H1 (cell line): ENCODE measurements around the gene SCG2. TPM values are rescaled to one million over a fixed set of nuclear protein-coding genes. Genes with fewer than 3 reads are reported as not detected.

Experiments
- CTCF ChIA-PET: fragments of 300-600 bp; sonication (Branson Sonifier 250); formaldehyde crosslinking; loops from one replicate; lab custom pipeline; 2021; ENCODE audit not compliant: partially characterized antibody; lab: Charles Lee
- POLR2A ChIA-PET: fragments of 300-600 bp; sonication (Branson Sonifier 250); formaldehyde crosslinking; loops from one replicate; lab custom pipeline; 2021; ENCODE audit warnings: inconsistent platforms; ENCODE audit not compliant: partially characterized antibody; lab: Charles Lee
- DNase-seq, 2 experiments: peaks; one replicate each; pipeline versions ENCODE4 v3.0.0 to v3.0.0-alpha.2; 2010 to 2022; ENCODE audit warnings: low spot score in 2 of 2, low read depth in 1 of 2, mixed read lengths in 1 of 2
- FAIRE-seq: peaks from 2 replicates; lab custom pipeline; 2011; peaks lifted over from hg19 to GRCh38; lab: Jason Lieb, UNC
- H2AFZ ChIP-seq: 2 replicates; pipeline ENCODE4 v1.8.1; 2012; ENCODE audit warnings: low read length, inconsistent platforms
- H2AK5ac ChIP-seq: 2 replicates; pipeline ENCODE4 v1.6.1; 2013; ENCODE audit warnings: low read depth, low read length
- H2BK120ac ChIP-seq: replicated peaks from 2 replicates; pipeline ENCODE3; 2013; ENCODE audit warnings: low read depth, low read length, inconsistent platforms
- H2BK12ac ChIP-seq: 2 replicates; pipeline ENCODE4 v1.6.1; 2013; ENCODE audit warnings: low read depth, low read length
- H2BK15ac ChIP-seq: 2 replicates; pipeline ENCODE4 v1.6.1; 2013; ENCODE audit warnings: low read length
- H2BK20ac ChIP-seq: 2 replicates; pipeline ENCODE4 v1.6.1; 2013; ENCODE audit warnings: low read length
- H2BK5ac ChIP-seq: 2 replicates; pipeline ENCODE4 v1.6.1; 2013; ENCODE audit warnings: low read depth, low read length
- H3K14ac ChIP-seq: 2 replicates; pipeline ENCODE4 v1.6.1; 2013; ENCODE audit warnings: inconsistent platforms; ENCODE audit not compliant: insufficient read length
- H3K18ac ChIP-seq: 2 replicates; pipeline ENCODE4 v1.6.1; 2013; ENCODE audit warnings: low read length; ENCODE audit errors: extremely low read depth
- H3K23ac ChIP-seq: 2 replicates; pipeline ENCODE4 v1.6.1; 2013; ENCODE audit warnings: inconsistent platforms; ENCODE audit not compliant: insufficient read length
- H3K23me2 ChIP-seq: 2 replicates; pipeline ENCODE4 v1.6.1; 2013; ENCODE audit warnings: low read depth, low read length
- H3K27ac ChIP-seq: 2 replicates; pipeline ENCODE4 v1.6.1; 2011; ENCODE audit warnings: low read depth, low read length, inconsistent platforms
- H3K27me3 ChIP-seq, 4 experiments: replicated peaks in 1 of 4; 1 replicate in 1 of 4; 2 replicates in 3 of 4; pipeline versions ENCODE4 v1.6.1 to v1.8.1; 2011 to 2013; ENCODE audit warnings: low read length in 3 of 4, mild to moderate bottlenecking in 3 of 4, inconsistent platforms in 2 of 4, mixed read lengths in 2 of 4, moderate library complexity in 1 of 4; ENCODE audit not compliant: control insufficient read depth in 3 of 4, insufficient read depth in 3 of 4; ENCODE audit errors: extremely low read depth in 1 of 4
- H3K36me3 ChIP-seq, 4 experiments: 2 replicates each; pipeline versions ENCODE4 v1.6.1 to v1.8.1; 2011 to 2013; ENCODE audit warnings: mild to moderate bottlenecking in 4 of 4, low read length in 3 of 4, moderate library complexity in 2 of 4, control low read depth in 1 of 4, inconsistent platforms in 1 of 4; ENCODE audit not compliant: insufficient read depth in 4 of 4, control insufficient read depth in 2 of 4
- H3K4ac ChIP-seq: replicated peaks from 2 replicates; pipeline ENCODE3; 2013; ENCODE audit warnings: low read length, low read depth, mixed read lengths, inconsistent platforms; ENCODE audit not compliant: insufficient read length
- H3K4me1 ChIP-seq, 4 experiments: replicated peaks in 1 of 4; 1 replicate in 1 of 4; 2 replicates in 3 of 4; pipeline versions ENCODE4 v1.6.1 to v1.8.1; 2011 to 2013; ENCODE audit warnings: low read length in 3 of 4, inconsistent platforms in 2 of 4, mixed read lengths in 1 of 4; ENCODE audit not compliant: insufficient read depth in 4 of 4, control insufficient read depth in 3 of 4
- H3K4me2 ChIP-seq, 2 experiments: 2 replicates each; pipeline versions ENCODE4 v1.6.1 to v1.8.1; 2011 to 2013; ENCODE audit warnings: low read depth in 2 of 2, low read length in 2 of 2, control low read depth in 1 of 2, inconsistent platforms in 1 of 2, mild to moderate bottlenecking in 1 of 2; ENCODE audit not compliant: insufficient read depth in 1 of 2
- H3K4me3 ChIP-seq, 4 experiments: fragments of 200-600, 300-600 bp in 1 of 4; sonication (generic), shearing (Covaris generic), sonication (Bioruptor Twin) in 1 of 4; 2 replicates each; pipeline versions ENCODE4 v1.5.1 to v1.8.1; 2011 to 2016; ENCODE audit warnings: low read length in 4 of 4, low read depth in 3 of 4, control low read depth in 2 of 4, inconsistent platforms in 2 of 4, mild to moderate bottlenecking in 2 of 4, mixed read lengths in 1 of 4, moderate library complexity in 1 of 4; ENCODE audit not compliant: insufficient read depth in 2 of 4; ENCODE audit errors: extremely low read depth in 1 of 4
- H3K56ac ChIP-seq: replicated peaks from 2 replicates; pipeline ENCODE3; 2013; ENCODE audit warnings: low read depth, mild to moderate bottlenecking, mixed read lengths, low read length, inconsistent platforms; ENCODE audit not compliant: insufficient read length
- H3K79me1 ChIP-seq: 2 replicates; pipeline ENCODE4 v1.6.1; 2013; ENCODE audit warnings: low read depth, low read length, control low read depth
- H3K79me2 ChIP-seq, 2 experiments: 2 replicates each; pipeline versions ENCODE4 v1.6.1 to v1.8.1; 2012 to 2013; ENCODE audit warnings: low read length in 2 of 2, mild to moderate bottlenecking in 2 of 2, inconsistent platforms in 1 of 2; ENCODE audit not compliant: insufficient read depth in 2 of 2, control insufficient read depth in 1 of 2
- H3K9ac ChIP-seq, 4 experiments: replicated peaks in 1 of 4; 1 replicate in 1 of 4; 2 replicates in 3 of 4; pipeline versions ENCODE4 v1.6.1 to v1.8.1; 2011 to 2013; ENCODE audit warnings: low read depth in 3 of 4, low read length in 3 of 4, control low read depth in 2 of 4, mild to moderate bottlenecking in 2 of 4, moderate library complexity in 2 of 4, inconsistent platforms in 1 of 4; ENCODE audit errors: extremely low read depth in 1 of 4
- H3K9me3 ChIP-seq, 2 experiments: 2 replicates each; pipeline versions ENCODE4 v1.6.1 to v1.8.1; 2012 to 2013; ENCODE audit warnings: mild to moderate bottlenecking in 2 of 2, moderate library complexity in 2 of 2, control low read depth in 1 of 2, inconsistent platforms in 1 of 2, low read depth in 1 of 2, low read length in 1 of 2, mixed read lengths in 1 of 2; ENCODE audit not compliant: insufficient read depth in 2 of 2
- H4K20me1 ChIP-seq, 2 experiments: replicated peaks in 1 of 2; 2 replicates each; pipeline versions ENCODE3 to v1.8.1; 2011 to 2013; ENCODE audit warnings: inconsistent platforms in 2 of 2, low read length in 2 of 2, mild to moderate bottlenecking in 1 of 2; ENCODE audit not compliant: insufficient read depth in 2 of 2, control insufficient read depth in 1 of 2
- H4K5ac ChIP-seq: 2 replicates; pipeline ENCODE4 v1.6.1; 2013; ENCODE audit warnings: low read length, low read depth, mixed read lengths, inconsistent platforms; ENCODE audit not compliant: insufficient read length
- H4K8ac ChIP-seq: 2 replicates; pipeline ENCODE4 v1.8.0; 2013; ENCODE audit warnings: mild to moderate bottlenecking, moderate library complexity, low read length, inconsistent platforms; ENCODE audit not compliant: insufficient read depth; ENCODE audit errors: extremely low read depth
- H4K91ac ChIP-seq: replicated peaks from 2 replicates; pipeline ENCODE3; 2013; ENCODE audit warnings: low read length, mixed read lengths, inconsistent platforms; ENCODE audit not compliant: insufficient read length
- ATF3 ChIP-seq: IDR thresholded peaks from 2 replicates; pipeline ENCODE4 v1.6.1; 2011; ENCODE audit warnings: low read depth, mild to moderate bottlenecking, low read length; ENCODE audit not compliant: insufficient read depth
- CBX8 ChIP-seq: fragments of 300-800, 300-1000 bp; sonication (generic); IDR thresholded peaks from 2 replicates; pipeline ENCODE4 v1.7.1; 2016; ENCODE audit warnings: low read depth, low read length, borderline replicate concordance
- EGR1 ChIP-seq: IDR thresholded peaks from 2 replicates; pipeline ENCODE4 v1.6.1; 2011; ENCODE audit warnings: low read depth, low read length, borderline replicate concordance
- EZH2 ChIP-seq: fragments of 200-600 bp; sonication (generic); IDR thresholded peaks from 2 replicates; pipeline ENCODE4 v1.7.1; 2012; ENCODE audit warnings: low read depth, mild to moderate bottlenecking, moderate library complexity, low read length, inconsistent platforms; ENCODE audit not compliant: severe bottlenecking
- GABPA ChIP-seq: IDR thresholded peaks from 2 replicates; pipeline ENCODE4 v1.6.1; 2011; ENCODE audit warnings: mild to moderate bottlenecking, low read length, moderate library complexity, borderline replicate concordance; ENCODE audit not compliant: insufficient read depth
- KDM4A ChIP-seq: IDR thresholded peaks from one replicate; pipeline ENCODE4 v1.7.1; 2012; ENCODE audit warnings: low read depth, mild to moderate bottlenecking, moderate library complexity, low read length, inconsistent platforms; ENCODE audit not compliant: severe bottlenecking
- WGBS, 2 experiments: shearing (Covaris generic) in 1 of 2; methylation state at CpG; one replicate each; pipeline versions ENCODE4 v1.1.6 to v1.1.7; 2013 to 2015; ENCODE audit warnings: low lambda C conversion rate in 2 of 2, mixed read lengths in 2 of 2, inconsistent platforms in 1 of 2, low coverage in 1 of 2, missing lambda C conversion rate in 1 of 2; ENCODE audit not compliant: insufficient replicate concordance in 2 of 2, insufficient coverage in 1 of 2, insufficient read length in 1 of 2; ENCODE audit errors: extremely low coverage in 1 of 2, missing lambda C conversion rate in 1 of 2; 5-methylcytosine and 5-hydroxymethylcytosine counted together
- polyA plus RNA-seq, 7 experiments: library from polyadenylated mRNA; depleted of rRNA in 3 of 7; stranded (reverse) in 5 of 7; unstranded in 2 of 7; fragments of >200 nt in 5 of 7; fragments of 200-250 nt in 2 of 7; gene quantifications; 1 replicate in 5 of 7; 2 replicates in 1 of 7; 4 replicates in 1 of 7; pipeline versions ENCODE4 v1.2.1 to v1.2.3, GENCODE V29; 2011 to 2013; ENCODE audit warnings: missing spikeins in 2 of 7, mixed read lengths in 2 of 7
- total RNA-seq: library from RNA; stranded (reverse); fragmentation: NEBNext Ultra II Directional; extraction: Animal tissue kit (Norgen Biotek cat#: 25700); gene quantifications from 2 replicates; pipeline ENCODE4 v1.2.1, GENCODE V29; 2021

SCG2 gene
- total and polyA plus RNA-seq, 2 of the 8 experiments (the other 6 are each of a cell fraction or from before 2014, with no cell fraction given): 0.54 to 1.0 TPM

DNA sequence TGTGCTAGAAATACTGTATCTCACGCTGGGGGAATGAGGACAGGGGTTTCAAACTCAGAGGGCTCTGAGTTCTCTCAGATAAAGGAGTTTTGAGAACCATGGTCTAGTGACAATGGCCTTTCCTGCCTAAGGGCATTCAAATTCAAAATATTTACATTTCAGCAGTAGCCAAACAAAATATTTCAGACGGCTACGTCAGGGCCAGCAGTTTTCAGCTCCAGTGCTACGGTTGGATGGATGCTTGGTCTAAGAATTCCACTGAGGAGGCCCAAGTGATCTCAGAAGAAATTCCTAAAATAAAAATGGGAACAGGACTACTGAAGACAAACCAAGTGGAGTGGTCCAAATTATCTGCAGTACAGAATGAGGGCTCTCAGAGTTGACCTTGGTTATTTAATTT lies 41.1 kb upstream of the SCG2 start:
- Histone ChIP-seq H4K91ac (no peak overlapping the region), H3K27ac (no peak overlapping the region), H3K9me3 (peaks cover 0 to 8% of the 10 kb centered on the region in 2 experiments; a peak in 3 of 4 replicates), H3K14ac (no peak overlapping the region), H2BK12ac (no peak overlapping the region), H3K27me3 (no peaks in the 10 kb centered on the region), H2BK20ac (no peak overlapping the region), H3K4me2 (no peak overlapping the region), H3K79me1 (no peaks in the 10 kb centered on the region; the same call in 1 of the 2 replicates), H2BK120ac (no peak overlapping the region), H4K5ac (no peak overlapping the region), H4K8ac (no peak overlapping the region), H3K36me3 (no peaks in the 10 kb centered on the region; a peak in 2 of 8 replicates), H2BK5ac (no peak overlapping the region), H3K23ac (no peak overlapping the region), H3K4ac (no peak overlapping the region), H3K79me2 (no peaks in the 10 kb centered on the region), H2AFZ (no peak overlapping the region), H2BK15ac (no peak overlapping the region), H3K18ac (no peak overlapping the region), H3K56ac (no peak overlapping the region), H3K23me2 (no peaks in the 10 kb centered on the region), H3K4me1 (peaks cover 0 to 6% (median 3%) of the 10 kb centered on the region in 4 experiments; a peak in 2 of 7 replicates), H4K20me1 (no peaks in the 10 kb centered on the region), H3K4me3 (no peak overlapping the region), H2AK5ac (no peak overlapping the region), H3K9ac (no peak overlapping the region)
- no peak for FAIRE-seq
- DNase-seq: no peak
- ChIA-PET CTCF (interaction anchor here (0.9 to 1.9 kb wide), 3 partner anchors 86 to 140 kb away, joined by 3 to 4 read pairs (median 3); no protein-coding TSS in a partner anchor), POLR2A (no interaction called here)
- 66% methylated on average over 4 of the region's 4 CpGs; no CpG with 5 or more reads in 1 of the 2 experiments for WGBS, 2 experiments
- TF ChIP-seq EGR1 (no peak), CBX8 (no peak), GABPA (no peak), ATF3 (no peak), KDM4A (no peak), EZH2 (no peak)
